ENCODE data around the gene SCN3B.
"Not testable (repeated sequence)": the region's sequence is repeated elsewhere in the genome, so short reads cannot be mapped to it uniquely, and the experiment has no call there.

Gene SCN3B

GRCh38 chr11:123677510-123677909, 23.1 kb upstream of the SCN3B start:
- H3K4me1 ChIP-seq (ENCODE audit: control insufficient read depth in 1 of 2, insufficient read depth in 1 of 2, low read depth in 1 of 2, low read length in 1 of 2), result peaks cover 8 to 15% of the 10 kb centered on the region in 2 experiments
- H3K36me3 ChIP-seq, result no peaks in the 10 kb centered on the region
- no peak overlapping the region for H3K27ac ChIP-seq
- H3K9me3 ChIP-seq, result no peaks in the 10 kb centered on the region
- no peak overlapping the region for H3K4me3 ChIP-seq (ENCODE audit: low read depth in 1 of 2, low read length in 1 of 2)
- peaks cover 21% of the 10 kb centered on the region for H3K27me3 ChIP-seq
- TF ChIP-seq CTCF (IDR thresholded peaks at IDR 0.05), result no peak

GRCh38 chr11:123674297-123674696, 19.9 kb upstream of the SCN3B start:
- no peak overlapping the region for H3K27ac ChIP-seq
- H3K9me3 ChIP-seq, result no peaks in the 10 kb centered on the region
- H3K4me3 ChIP-seq (ENCODE audit: low read depth in 1 of 2, low read length in 1 of 2), result no peak overlapping the region
- peaks cover 8 to 15% of the 10 kb centered on the region in 2 experiments for H3K4me1 ChIP-seq (ENCODE audit: control insufficient read depth in 1 of 2, insufficient read depth in 1 of 2, low read depth in 1 of 2, low read length in 1 of 2)
- H3K27me3 ChIP-seq, result peaks cover 29% of the 10 kb centered on the region
- TF ChIP-seq CTCF (IDR thresholded peaks at IDR 0.05), result no peak
- H3K36me3 ChIP-seq, result no peaks in the 10 kb centered on the region

GRCh38 chr11:123672568-123672967, 18.1 kb upstream of the SCN3B start:
- Histone ChIP-seq H3K36me3 (no peaks in the 10 kb centered on the region), H3K4me3 (ENCODE audit: low read depth in 1 of 2, low read length in 1 of 2) (no peak overlapping the region), H3K27me3 (peaks cover 29% of the 10 kb centered on the region), H3K9me3 (no peaks in the 10 kb centered on the region), H3K4me1 (ENCODE audit: control insufficient read depth in 1 of 2, insufficient read depth in 1 of 2, low read depth in 1 of 2, low read length in 1 of 2) (peaks cover 8 to 15% of the 10 kb centered on the region in 2 experiments), H3K27ac (no peak overlapping the region)
- TF ChIP-seq CTCF (IDR thresholded peaks at IDR 0.05), result no peak

- no peak for TF ChIP-seq CTCF (IDR thresholded peaks at IDR 0.05)
- no peaks in the 10 kb centered on the region for H3K36me3 ChIP-seq
- no peak overlapping the region for H3K27ac ChIP-seq
- H3K4me1 ChIP-seq (ENCODE audit: control insufficient read depth in 1 of 2, insufficient read depth in 1 of 2, low read depth in 1 of 2, low read length in 1 of 2), result peaks cover 6 to 13% of the 10 kb centered on the region in 2 experiments
- H3K4me3 ChIP-seq (ENCODE audit: low read depth in 1 of 2, low read length in 1 of 2), result no peak overlapping the region
- peaks cover 29% of the 10 kb centered on the region for H3K27me3 ChIP-seq
- H3K9me3 ChIP-seq, result no peaks in the 10 kb centered on the region
These were observed 17.1 kb upstream of the SCN3B start for GRCh38 chr11:123671534-123671933.

- Histone ChIP-seq H3K27ac (no peak overlapping the region), H3K4me1 (ENCODE audit: control insufficient read depth in 1 of 2, insufficient read depth in 1 of 2, low read depth in 1 of 2, low read length in 1 of 2) (peaks cover 7 to 12% of the 10 kb centered on the region in 2 experiments), H3K27me3 (peaks cover 29% of the 10 kb centered on the region), H3K36me3 (no peaks in the 10 kb centered on the region), H3K4me3 (ENCODE audit: low read depth in 1 of 2, low read length in 1 of 2) (no peak overlapping the region), H3K9me3 (no peaks in the 10 kb centered on the region)
- no peak for TF ChIP-seq CTCF (IDR thresholded peaks at IDR 0.05)
These were observed 15.7 kb upstream of the SCN3B start for GRCh38 chr11:123670081-123670480.

- no peak overlapping the region for H3K27ac ChIP-seq
- TF ChIP-seq CTCF (IDR thresholded peaks at IDR 0.05), result no peak
These were observed 10.9 kb upstream of the SCN3B start for GRCh38 chr11:123665306-123665705.

GRCh38 chr11:123659965-123660364, 5.5 kb upstream of the SCN3B start:
- Histone ChIP-seq H3K27me3 (peaks cover 25% of the 10 kb centered on the region), H3K4me1 (ENCODE audit: control insufficient read depth in 1 of 2, insufficient read depth in 1 of 2, low read depth in 1 of 2, low read length in 1 of 2) (peaks cover 0 to 13% of the 10 kb centered on the region in 2 experiments)
- H3K27ac ChIP-seq; H3K36me3 ChIP-seq; H3K9me3 ChIP-seq; H3K4me3 ChIP-seq (ENCODE audit: low read depth in 1 of 2, low read length in 1 of 2): not testable (repeated sequence)

More at GRCh38 chr11:123665306-123665705, 10.9 kb upstream of the SCN3B start:
- H3K4me1 ChIP-seq (ENCODE audit: control insufficient read depth in 1 of 2, insufficient read depth in 1 of 2, low read depth in 1 of 2, low read length in 1 of 2), result peaks cover 7 to 14% of the 10 kb centered on the region in 2 experiments
- H3K4me3 ChIP-seq (ENCODE audit: low read depth in 1 of 2, low read length in 1 of 2), result no peak overlapping the region
- H3K9me3 ChIP-seq, result no peaks in the 10 kb centered on the region
- H3K36me3 ChIP-seq, result no peaks in the 10 kb centered on the region
- peaks cover 10% of the 10 kb centered on the region for H3K27me3 ChIP-seq

Measured in neutrophil (primary cell).